Hepatocyte (in vitro differentiated cells): ENCODE data around the gene DENND4A.

ENCODE experiments used
- EZH2 ChIP-seq: fragments of 200-600 bp; sonication (generic); IDR thresholded peaks from 2 replicates; pipeline ENCODE4 v1.6.1; 2016; ENCODE audit warnings: antibody characterized with exemption, mild to moderate bottlenecking, borderline replicate concordance
- EZH2phosphoT487 ChIP-seq: fragments of 200-600 bp; sonication (generic); IDR thresholded peaks from one replicate; pipeline ENCODE4 v1.6.1; 2018; ENCODE audit warnings: antibody characterized with exemption, mild to moderate bottlenecking, low read depth, moderate library complexity; ENCODE audit not compliant: unreplicated experiment, severe bottlenecking
- TF ChIP-seq, protein P1 (sequence below): fragments of 200-600 bp; sonication (generic); IDR thresholded peaks from 2 replicates; pipeline ENCODE4 v1.5.1; 2016; ENCODE audit warnings: antibody characterized with exemption, mild to moderate bottlenecking; ENCODE audit not compliant: poor library complexity

GRCh38 chr15:65740148-65740547 is 51.9 kb downstream of the DENND4A start:
- TF ChIP-seq EZH2 (no peak), EZH2phosphoT487 (no peak)
- TF ChIP-seq, protein P1, sequence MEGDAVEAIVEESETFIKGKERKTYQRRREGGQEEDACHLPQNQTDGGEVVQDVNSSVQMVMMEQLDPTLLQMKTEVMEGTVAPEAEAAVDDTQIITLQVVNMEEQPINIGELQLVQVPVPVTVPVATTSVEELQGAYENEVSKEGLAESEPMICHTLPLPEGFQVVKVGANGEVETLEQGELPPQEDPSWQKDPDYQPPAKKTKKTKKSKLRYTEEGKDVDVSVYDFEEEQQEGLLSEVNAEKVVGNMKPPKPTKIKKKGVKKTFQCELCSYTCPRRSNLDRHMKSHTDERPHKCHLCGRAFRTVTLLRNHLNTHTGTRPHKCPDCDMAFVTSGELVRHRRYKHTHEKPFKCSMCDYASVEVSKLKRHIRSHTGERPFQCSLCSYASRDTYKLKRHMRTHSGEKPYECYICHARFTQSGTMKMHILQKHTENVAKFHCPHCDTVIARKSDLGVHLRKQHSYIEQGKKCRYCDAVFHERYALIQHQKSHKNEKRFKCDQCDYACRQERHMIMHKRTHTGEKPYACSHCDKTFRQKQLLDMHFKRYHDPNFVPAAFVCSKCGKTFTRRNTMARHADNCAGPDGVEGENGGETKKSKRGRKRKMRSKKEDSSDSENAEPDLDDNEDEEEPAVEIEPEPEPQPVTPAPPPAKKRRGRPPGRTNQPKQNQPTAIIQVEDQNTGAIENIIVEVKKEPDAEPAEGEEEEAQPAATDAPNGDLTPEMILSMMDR, result no peak
